GM12865 (cell line): ENCODE measurements around the gene CHST11.

Experiments used
- DNase-seq: peaks from one replicate; pipeline ENCODE4 v3.0.0; 2010; ENCODE audit warnings: low read depth
- H3K4me3 ChIP-seq: 2 replicates; pipeline ENCODE4 v1.5.1; 2011; ENCODE audit warnings: mild to moderate bottlenecking, low read depth, low read length, control low read depth
- CTCF ChIP-seq: IDR thresholded peaks from 2 replicates; pipeline ENCODE4 v1.5.1; 2011; ENCODE audit warnings: low read length, control low read depth, low read depth, inconsistent platforms; ENCODE audit not compliant: insufficient read depth; ENCODE audit errors: missing control alignments

CHST11 gene

DNA sequence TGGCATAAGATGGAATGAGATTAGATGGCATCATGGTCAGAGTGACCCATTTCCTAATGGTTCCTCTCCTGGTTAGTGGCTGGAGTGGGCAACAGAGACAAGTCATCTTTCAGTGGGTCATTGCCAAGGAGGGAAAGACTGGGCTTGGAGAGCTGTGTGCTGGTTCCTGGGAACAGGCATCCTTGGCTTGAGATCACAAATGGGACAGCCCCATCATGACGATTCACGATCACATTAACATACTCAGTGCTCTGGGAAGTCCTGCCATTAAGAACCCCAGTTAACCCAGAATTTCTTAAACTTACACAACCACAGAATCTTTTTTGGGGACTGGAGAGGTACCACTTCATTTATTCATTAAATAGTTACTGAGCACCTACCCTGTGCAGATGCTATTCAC lies 27.3 kb downstream of the CHST11 start:
- TF ChIP-seq CTCF: no peak
- H3K4me3 ChIP-seq: no peak overlapping the region
- no peak for DNase-seq

DNA sequence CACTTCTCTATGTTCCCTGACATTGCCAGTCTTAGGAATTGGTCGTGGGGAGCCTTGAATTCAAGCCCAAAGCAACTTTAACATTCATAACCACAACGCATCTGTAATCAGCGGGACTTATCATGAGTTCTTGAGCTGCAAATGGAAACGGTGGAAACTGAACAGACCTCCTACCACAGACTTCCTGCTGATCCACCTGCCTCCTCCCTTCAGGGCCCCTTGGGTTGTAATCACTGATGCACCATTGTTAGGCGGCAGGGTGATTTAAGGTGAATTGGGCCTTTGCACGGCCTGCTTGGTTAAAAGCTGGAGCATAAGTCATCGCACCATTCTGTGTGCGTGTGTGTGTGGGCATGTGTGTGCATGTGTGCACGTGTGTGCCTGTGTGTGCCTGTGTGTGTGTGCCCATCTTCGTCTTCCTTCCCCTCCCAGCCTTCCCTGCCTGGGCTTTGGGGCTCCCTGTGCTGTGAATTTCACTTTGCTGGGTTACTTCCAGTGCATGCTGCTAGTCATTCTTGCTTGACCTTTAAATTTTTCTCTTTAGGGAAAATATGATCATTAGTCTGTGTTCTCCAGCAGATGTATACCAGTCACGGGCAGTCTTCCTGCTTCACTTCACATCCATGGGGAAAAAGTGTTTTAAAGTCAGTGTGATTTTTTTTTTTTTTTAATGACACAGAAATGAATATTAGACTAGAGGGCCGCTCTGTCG lies 29.1 kb downstream of the CHST11 start:
- no peak overlapping the region for H3K4me3 ChIP-seq
- no peak for TF ChIP-seq CTCF
- peak; percentile 44 for DNase-seq

- no peak overlapping the region for H3K4me3 ChIP-seq
- DNase-seq: no peak
- no peak for TF ChIP-seq CTCF
Measured at GRCh38 chr12:104486363-104486750, 29.6 kb downstream of the CHST11 start.

GRCh38 chr12:104486943-104487819 lies 30.4 kb downstream of the CHST11 start:
- DNase-seq: no peak
- no peak overlapping the region for H3K4me3 ChIP-seq
- TF ChIP-seq CTCF: no peak

GRCh38 chr12:104488374-104488773 lies 31.6 kb downstream of the CHST11 start:
- no peak overlapping the region for H3K4me3 ChIP-seq
- no peak for DNase-seq
- TF ChIP-seq CTCF: no peak

DNA sequence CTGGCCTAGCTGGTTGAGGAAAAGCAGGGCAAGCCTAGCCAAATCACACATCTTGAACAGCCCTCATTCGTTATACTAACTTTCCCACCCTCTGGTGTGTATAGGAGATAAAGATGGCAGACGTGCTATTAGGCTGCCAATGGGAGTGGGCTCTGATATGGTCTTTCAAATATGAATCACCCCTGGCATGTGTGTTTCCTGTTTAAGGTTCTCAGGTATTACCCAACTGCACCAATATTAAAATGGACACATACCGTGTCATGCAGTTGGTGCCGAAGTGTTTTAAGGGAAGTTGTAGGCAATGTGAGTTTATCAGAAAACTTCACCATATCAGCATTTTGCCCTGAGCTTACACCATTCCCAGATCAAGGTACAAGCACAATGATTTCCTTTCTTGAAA lies 33.4 kb downstream of the CHST11 start:
- no peak for DNase-seq
- no peak overlapping the region for H3K4me3 ChIP-seq
- TF ChIP-seq CTCF: no peak

DNA sequence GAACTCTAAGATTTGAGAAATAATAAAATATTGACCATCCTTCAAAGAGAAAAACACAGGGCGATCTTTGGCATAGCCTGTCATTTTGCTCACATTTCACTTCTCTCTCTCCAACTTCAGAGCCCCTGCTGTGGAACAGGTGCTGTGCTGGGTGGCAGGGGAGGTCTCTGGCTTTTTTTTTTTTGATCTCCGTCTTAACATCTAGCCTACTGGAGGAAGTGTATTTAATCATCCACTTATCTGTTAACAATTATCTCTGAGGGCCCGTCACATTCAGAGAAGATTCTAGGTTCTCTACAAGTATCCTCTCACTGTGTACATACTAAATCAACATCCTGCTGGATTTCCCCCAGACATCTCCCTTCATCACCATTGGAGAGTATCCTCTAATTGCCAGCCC lies 34.1 kb downstream of the CHST11 start:
- no peak overlapping the region for H3K4me3 ChIP-seq
- TF ChIP-seq CTCF: no peak
- no peak for DNase-seq
